ENCODE results near the gene ESRRG. TPM values are rescaled to one million over a fixed set of nuclear protein-coding genes. Genes with fewer than 3 reads are reported as not detected.

The ESRRG gene
- polyA plus RNA-seq, 1 donor from 2014 or later, result 3.7 TPM

- H3K9me3 ChIP-seq (ENCODE audit: low read length), result no peaks in the 10 kb centered on the region
- peaks cover 6% of the 10 kb centered on the region for H3K27me3 ChIP-seq (ENCODE audit: insufficient read depth, low read depth, low read length)
- H3K9me2 ChIP-seq (ENCODE audit: insufficient read depth, low read length), result no peaks in the 10 kb centered on the region
- no peaks in the 10 kb centered on the region for H4K20me1 ChIP-seq (ENCODE audit: insufficient read depth)
- no peak overlapping the region for H3K4me3 ChIP-seq (ENCODE audit: low read length)
- TF ChIP-seq POLR2AphosphoS5 (IDR thresholded peaks at IDR 0.05), result no peak
- TF ChIP-seq CTCF (IDR thresholded peaks at IDR 0.05; ENCODE audit: poor library complexity, severe bottlenecking), result no peak
- TF ChIP-seq SMC3 (conservative IDR thresholded peaks at IDR 0.05; ENCODE audit: poor library complexity), result no peak
- TF ChIP-seq RAD21 (conservative IDR thresholded peaks at IDR 0.05), result no peak
- TF ChIP-seq EP300 (conservative IDR thresholded peaks at IDR 0.05; ENCODE audit: poor library complexity, severe bottlenecking), result no peak
- TF ChIP-seq EZH2 (IDR thresholded peaks at IDR 0.05; ENCODE audit: borderline replicate concordance, insufficient read depth, low read length, poor library complexity, severe bottlenecking), result no peak
- no peak for TF ChIP-seq MXI1 (conservative IDR thresholded peaks at IDR 0.05; ENCODE audit: poor library complexity, severe bottlenecking)
- no peak for TF ChIP-seq TAF1 (IDR thresholded peaks at IDR 0.05; ENCODE audit: low read depth)
- no peak for TF ChIP-seq REST (IDR thresholded peaks at IDR 0.05; ENCODE audit: borderline replicate concordance)
- no peaks in the 10 kb centered on the region for H3K36me3 ChIP-seq (ENCODE audit: insufficient read depth, low read length)
- H3K9ac ChIP-seq (ENCODE audit: low read length), result no peak overlapping the region
- H3F3A ChIP-seq (ENCODE audit: insufficient read depth, low read length, poor library complexity, severe bottlenecking), result no peaks in the 10 kb centered on the region
- no peak overlapping the region for H2AFZ ChIP-seq (ENCODE audit: low read depth, low read length)
- H3K79me2 ChIP-seq (replicated peaks; ENCODE audit: insufficient read depth, low read length), result no peaks in the 10 kb centered on the region
- no peak overlapping the region for H3K4me2 ChIP-seq (ENCODE audit: low read length)
- no peak overlapping the region for H3K27ac ChIP-seq (ENCODE audit: low read length)
Measured at GRCh38 chr1:216598448-216598847, 124.8 kb downstream of the ESRRG start.

DNA sequence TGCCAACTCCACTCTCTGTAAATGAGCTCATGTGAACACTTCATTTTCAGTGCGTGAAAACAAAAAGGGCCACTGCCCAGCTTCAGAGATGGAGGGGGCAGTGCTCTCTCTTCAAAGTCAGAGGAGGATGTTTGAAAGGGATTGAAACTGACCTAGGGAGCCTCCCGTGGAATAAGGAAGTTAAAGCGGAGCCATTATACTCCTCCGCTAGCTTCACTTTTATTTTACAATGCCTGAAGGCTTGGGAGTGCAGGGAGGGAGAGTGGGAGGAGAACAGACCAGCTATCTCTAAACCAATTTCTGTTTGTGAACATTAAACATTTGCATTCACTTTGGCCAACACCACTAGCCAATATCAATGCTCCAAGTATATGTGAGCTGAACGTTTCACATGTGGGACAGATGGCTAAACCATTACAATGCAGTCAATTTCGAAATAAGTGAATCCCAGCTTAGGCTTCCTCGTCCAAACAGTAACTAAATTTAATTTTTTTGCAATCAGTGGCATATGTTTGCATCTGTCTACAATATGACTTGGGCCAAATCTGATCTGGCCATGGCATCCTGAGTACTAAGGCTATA is 126.9 kb downstream of the ESRRG start:
- Histone ChIP-seq H3K36me3 (ENCODE audit: insufficient read depth, low read length) (no peaks in the 10 kb centered on the region), H3K9me2 (ENCODE audit: insufficient read depth, low read length) (no peaks in the 10 kb centered on the region), H3K27me3 (ENCODE audit: insufficient read depth, low read depth, low read length) (peaks cover 3% of the 10 kb centered on the region), H4K20me1 (ENCODE audit: insufficient read depth) (no peaks in the 10 kb centered on the region), H3K4me2 (ENCODE audit: low read length) (no peak overlapping the region), H3K4me3 (ENCODE audit: low read length) (no peak overlapping the region), H3K9ac (ENCODE audit: low read length) (no peak overlapping the region), H3K79me2 (replicated peaks; ENCODE audit: insufficient read depth, low read length) (no peaks in the 10 kb centered on the region), H3K27ac (ENCODE audit: low read length) (no peak overlapping the region), H3F3A (ENCODE audit: insufficient read depth, low read length, poor library complexity, severe bottlenecking) (no peaks in the 10 kb centered on the region), H3K9me3 (ENCODE audit: low read length) (no peaks in the 10 kb centered on the region), H2AFZ (ENCODE audit: low read depth, low read length) (no peak overlapping the region)
- TF ChIP-seq CTCF (IDR thresholded peaks at IDR 0.05; ENCODE audit: poor library complexity, severe bottlenecking) (no peak), RAD21 (conservative IDR thresholded peaks at IDR 0.05) (no peak), SMC3 (conservative IDR thresholded peaks at IDR 0.05; ENCODE audit: poor library complexity) (no peak), TAF1 (IDR thresholded peaks at IDR 0.05; ENCODE audit: low read depth) (no peak), POLR2AphosphoS5 (IDR thresholded peaks at IDR 0.05) (no peak), EP300 (conservative IDR thresholded peaks at IDR 0.05; ENCODE audit: poor library complexity, severe bottlenecking) (no peak), REST (IDR thresholded peaks at IDR 0.05; ENCODE audit: borderline replicate concordance) (no peak), EZH2 (IDR thresholded peaks at IDR 0.05; ENCODE audit: borderline replicate concordance, insufficient read depth, low read length, poor library complexity, severe bottlenecking) (no peak), MXI1 (conservative IDR thresholded peaks at IDR 0.05; ENCODE audit: poor library complexity, severe bottlenecking) (no peak)
